VCaP (cell line): Measurements from ENCODE around the gene ISYNA1.

Experiments
- H3K27ac ChIP-seq: fragments of 450-650 bp; 2 replicates; pipeline ENCODE4 v1.5.1; 2017
- TF ChIP-seq, protein P1 (sequence below): fragments of 450-650 bp; conservative IDR thresholded peaks from 2 replicates; pipeline ENCODE4 v1.5.1; 2017; ENCODE audit warnings: mild to moderate bottlenecking, moderate library complexity

Gene ISYNA1

DNA sequence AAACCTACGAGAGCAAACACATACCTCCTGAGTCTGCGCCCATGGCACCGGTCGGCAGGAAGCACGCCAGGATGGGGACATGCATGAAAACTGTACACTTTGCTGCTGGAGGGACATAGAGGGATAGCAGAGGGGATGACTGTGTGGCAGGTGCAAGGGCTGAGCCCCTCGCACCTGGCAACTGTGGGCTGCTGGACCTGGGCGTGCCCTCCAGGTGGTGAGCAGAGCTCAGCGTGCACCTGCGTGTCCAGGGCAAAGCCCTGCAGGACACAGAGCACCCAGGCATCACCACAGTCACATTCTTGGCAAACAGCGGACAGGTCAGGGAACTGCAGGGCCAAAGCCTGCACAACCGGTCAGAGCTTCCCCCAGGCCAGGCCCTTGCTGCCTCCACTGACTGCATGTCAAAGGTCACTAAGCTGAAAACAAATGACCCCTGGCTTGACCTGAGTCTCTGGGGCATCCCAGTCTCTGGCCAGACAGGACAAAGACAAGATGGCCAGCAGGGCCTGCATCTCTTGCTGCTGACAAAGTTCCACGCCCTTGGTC is 9.0 kb upstream of the ISYNA1 start:
- TF ChIP-seq, protein P1, sequence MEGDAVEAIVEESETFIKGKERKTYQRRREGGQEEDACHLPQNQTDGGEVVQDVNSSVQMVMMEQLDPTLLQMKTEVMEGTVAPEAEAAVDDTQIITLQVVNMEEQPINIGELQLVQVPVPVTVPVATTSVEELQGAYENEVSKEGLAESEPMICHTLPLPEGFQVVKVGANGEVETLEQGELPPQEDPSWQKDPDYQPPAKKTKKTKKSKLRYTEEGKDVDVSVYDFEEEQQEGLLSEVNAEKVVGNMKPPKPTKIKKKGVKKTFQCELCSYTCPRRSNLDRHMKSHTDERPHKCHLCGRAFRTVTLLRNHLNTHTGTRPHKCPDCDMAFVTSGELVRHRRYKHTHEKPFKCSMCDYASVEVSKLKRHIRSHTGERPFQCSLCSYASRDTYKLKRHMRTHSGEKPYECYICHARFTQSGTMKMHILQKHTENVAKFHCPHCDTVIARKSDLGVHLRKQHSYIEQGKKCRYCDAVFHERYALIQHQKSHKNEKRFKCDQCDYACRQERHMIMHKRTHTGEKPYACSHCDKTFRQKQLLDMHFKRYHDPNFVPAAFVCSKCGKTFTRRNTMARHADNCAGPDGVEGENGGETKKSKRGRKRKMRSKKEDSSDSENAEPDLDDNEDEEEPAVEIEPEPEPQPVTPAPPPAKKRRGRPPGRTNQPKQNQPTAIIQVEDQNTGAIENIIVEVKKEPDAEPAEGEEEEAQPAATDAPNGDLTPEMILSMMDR = peak; percentile 31; the same call in 1 of the 2 replicates
- peak overlapping the region; percentile 89 for H3K27ac ChIP-seq

DNA sequence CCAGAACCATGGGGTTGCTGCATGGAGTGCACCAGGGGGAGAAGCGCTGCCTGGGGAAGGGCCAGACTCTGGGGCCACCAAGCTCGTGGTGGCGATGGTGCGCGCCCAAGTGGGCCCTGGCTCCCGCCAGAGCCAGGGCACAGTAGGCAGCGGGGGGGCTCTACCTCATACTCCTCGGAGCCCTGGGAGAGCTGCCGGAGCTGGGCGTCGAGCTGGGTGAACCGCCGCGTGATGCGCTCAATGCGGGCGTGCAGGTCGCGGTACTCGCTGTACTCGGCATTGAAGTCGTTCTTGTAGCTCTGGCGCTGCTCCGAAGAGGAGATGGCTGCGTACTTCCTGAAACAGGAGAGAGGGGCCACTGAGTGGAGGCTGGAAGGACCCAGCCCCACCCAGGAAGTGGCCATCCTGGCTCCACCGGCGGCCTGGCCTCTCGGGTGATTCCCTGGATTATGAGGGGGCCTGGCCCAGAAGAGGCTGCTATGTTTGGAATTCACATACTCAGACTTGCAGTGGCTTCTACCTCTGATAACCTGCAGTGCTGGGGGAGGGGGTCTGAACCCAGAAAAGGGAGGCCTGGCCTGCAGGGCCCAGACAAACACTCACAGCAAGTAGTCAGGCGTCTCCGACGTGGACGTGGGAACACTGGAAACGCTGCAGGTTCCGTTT is 8.3 kb upstream of the ISYNA1 start:
- H3K27ac ChIP-seq = peak overlapping the region; percentile 89
- TF ChIP-seq, protein P1 = no peak

DNA sequence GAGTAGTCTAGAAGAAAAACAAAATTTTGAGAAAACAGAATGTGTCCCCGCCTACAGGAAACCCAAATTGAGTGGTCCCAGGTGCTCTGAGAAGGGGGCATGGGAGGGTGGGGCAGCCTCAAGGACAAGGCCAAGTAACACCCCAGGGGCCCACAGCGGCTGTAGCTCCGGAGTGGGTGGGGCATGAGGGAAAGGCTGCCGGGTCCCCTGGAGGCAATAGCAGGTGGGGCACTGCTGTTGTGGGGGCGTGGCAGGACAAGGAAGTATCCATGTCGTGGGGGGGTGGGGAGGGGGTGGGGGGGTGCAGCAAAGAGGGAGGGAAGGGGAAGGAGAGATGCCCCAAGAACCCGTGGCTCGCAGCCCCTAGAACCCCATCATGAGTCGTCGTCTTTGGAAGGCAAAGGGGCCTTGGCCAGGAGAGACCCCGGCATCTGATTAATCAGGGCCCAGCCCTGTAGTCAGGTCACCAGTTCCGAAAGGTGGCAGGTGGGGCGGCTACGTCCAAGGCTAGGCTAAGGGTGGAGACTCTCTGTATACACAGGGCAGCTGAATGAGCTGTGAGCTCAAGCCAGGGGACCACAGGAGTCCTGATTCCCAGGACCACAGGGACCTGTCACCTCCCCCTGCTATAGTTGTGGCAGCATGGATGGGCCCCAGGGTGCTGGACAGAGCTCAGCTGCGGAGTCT is 7.5 kb upstream of the ISYNA1 start:
- TF ChIP-seq, protein P1 = no peak
- H3K27ac ChIP-seq = peak overlapping the region; percentile 89

DNA sequence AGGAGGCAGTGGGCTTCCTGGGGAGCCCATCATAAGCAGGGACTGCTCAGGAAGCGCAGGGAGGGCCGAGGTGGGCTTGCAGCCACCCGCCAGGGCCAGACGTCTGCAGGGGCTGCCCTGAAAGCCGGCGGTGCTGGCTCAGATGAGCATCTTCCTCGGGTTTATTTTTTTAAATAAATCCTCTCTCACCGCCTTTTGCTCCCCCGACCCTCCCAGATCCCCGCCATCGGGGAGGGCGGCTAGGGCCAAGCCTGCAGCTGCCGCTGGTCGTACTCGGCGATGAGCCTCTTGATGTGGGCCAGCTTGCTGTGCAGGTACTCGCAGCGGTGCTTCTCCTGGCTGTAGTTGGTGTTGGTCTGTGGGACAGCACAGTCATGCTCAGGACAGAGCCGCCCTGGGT is 6.6 kb upstream of the ISYNA1 start:
- H3K27ac ChIP-seq = peak overlapping the region; percentile 89
- TF ChIP-seq, protein P1 = no peak

DNA sequence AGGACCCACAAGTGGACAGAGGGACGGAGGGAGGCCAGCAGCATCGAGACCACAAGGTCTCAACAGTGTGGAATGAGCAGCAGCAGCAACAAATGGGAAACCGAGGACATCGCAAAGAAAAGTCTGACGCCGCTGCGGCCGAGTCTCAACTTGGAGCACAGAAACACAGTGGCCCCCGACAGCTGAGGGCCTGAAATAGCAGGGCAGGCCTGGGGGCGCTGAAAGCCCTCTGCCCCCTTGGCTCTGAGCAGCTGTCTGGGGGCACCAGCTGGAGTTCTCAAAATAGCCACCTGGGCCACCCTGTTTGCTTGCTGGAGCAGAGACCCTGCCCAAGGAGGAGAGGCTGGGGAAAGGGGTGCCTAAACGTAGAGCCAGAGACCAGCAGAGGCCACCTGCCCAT is 5.9 kb upstream of the ISYNA1 start:
- peak overlapping the region; percentile 89 for H3K27ac ChIP-seq
- TF ChIP-seq, protein P1 = no peak

DNA sequence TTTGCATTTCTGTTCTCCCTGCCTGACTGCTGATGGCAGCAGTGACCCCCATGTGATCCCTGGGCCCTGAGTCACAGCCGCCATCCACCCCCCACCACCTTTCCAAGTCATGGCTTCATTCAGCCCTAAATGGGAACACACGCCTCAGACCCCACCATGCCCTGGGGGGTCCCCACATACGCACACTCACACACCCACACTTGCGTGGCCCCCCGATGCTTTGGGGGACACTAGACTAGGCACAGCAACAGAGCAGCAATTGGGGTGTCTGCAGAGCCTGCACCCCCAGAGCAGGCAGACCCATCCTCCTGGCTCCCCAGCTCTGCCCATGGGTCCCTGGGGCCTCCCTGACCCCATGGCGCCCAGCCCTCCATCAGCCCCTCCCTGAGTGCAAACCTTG is 5.5 kb upstream of the ISYNA1 start:
- TF ChIP-seq, protein P1 = no peak
- H3K27ac ChIP-seq = peak overlapping the region; percentile 89; the same call in 1 of the 2 replicates

DNA sequence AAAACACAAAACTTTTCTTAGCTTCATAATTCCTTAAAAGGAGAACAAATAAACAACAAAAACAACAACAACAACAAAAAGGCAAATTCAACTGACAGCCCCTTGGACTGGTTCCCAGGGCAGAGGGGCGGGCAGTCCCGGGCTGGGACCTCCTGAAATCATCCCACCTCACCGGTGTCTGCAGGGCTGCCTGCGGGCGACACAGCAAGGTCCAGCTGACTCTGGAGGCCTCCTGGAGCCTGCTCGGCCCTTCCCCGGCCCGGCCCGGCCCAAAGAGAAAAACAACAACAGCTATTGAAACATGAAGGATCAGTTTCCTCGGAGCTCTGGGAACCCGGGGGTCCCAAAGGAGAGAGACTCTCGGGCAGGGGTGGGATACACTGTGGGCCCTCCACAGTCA is 5.0 kb upstream of the ISYNA1 start:
- H3K27ac ChIP-seq = peak overlapping the region; percentile 89; the same call in 1 of the 2 replicates
- TF ChIP-seq, protein P1 = no peak
